A673 (cell line): ENCODE data around the gene TRIP10. TPM values are rescaled to one million over a fixed set of nuclear protein-coding genes. Genes with fewer than 3 reads are reported as not detected.
A peak's percentile ranks its signal among the peaks of the same experiment; 100 is the strongest.
"Not testable (repeated sequence)": the region's sequence is repeated elsewhere in the genome, so short reads cannot be mapped to it uniquely, and the experiment has no call there.

ENCODE experiments used
- BruUV-seq: library from RNA; stranded (reverse); fragments of 400-500 nt; replicated peaks from 2 replicates; lab custom pipeline; 2021; lab: Mats Ljungman, UMichigan
- CTCF ChIA-PET: fragments of 300-600 bp; sonication (Branson Sonifier 250); formaldehyde crosslinking; loops from one replicate; lab custom pipeline; 2022; ENCODE audit warnings: antibody characterized with exemption; lab: Charles Lee
- POLR2A ChIA-PET: fragments of 300-600 bp; sonication (Branson Sonifier 250); formaldehyde crosslinking; loops from one replicate; lab custom pipeline; 2022; ENCODE audit warnings: antibody characterized with exemption; ENCODE audit not compliant: low non-redundant PET; lab: Charles Lee
- DNase-seq: peaks from one replicate; pipeline ENCODE4 v3.0.0-alpha.2; 2015; ENCODE audit warnings: low spot score
- H3K27ac ChIP-seq: fragments of 200-600 bp; sonication (generic); 2 replicates; pipeline ENCODE4 v1.5.1; 2016; ENCODE audit warnings: mixed run types, low read depth, mild to moderate bottlenecking, mixed read lengths, antibody characterized with exemption, low read length; ENCODE audit not compliant: poor library complexity, severe bottlenecking
- H3K27me3 ChIP-seq: fragments of 200-600 bp; sonication (generic); replicated peaks from 2 replicates; pipeline ENCODE4 v1.6.1; 2017; ENCODE audit warnings: mixed run types, low read depth, mild to moderate bottlenecking, mixed read lengths, antibody characterized with exemption, low read length; ENCODE audit not compliant: insufficient read depth, poor library complexity
- H3K36me3 ChIP-seq: fragments of 200-600 bp; sonication (generic); 2 replicates; pipeline ENCODE4 v1.6.1; 2016; ENCODE audit warnings: mixed run types, mild to moderate bottlenecking, mixed read lengths, antibody characterized with exemption, low read length; ENCODE audit not compliant: insufficient read depth, poor library complexity, severe bottlenecking
- H3K4me1 ChIP-seq: fragments of 200-600 bp; sonication (generic); 2 replicates; pipeline ENCODE4 v1.6.1; 2017; ENCODE audit warnings: mixed run types, mild to moderate bottlenecking, mixed read lengths, antibody characterized with exemption, low read length; ENCODE audit not compliant: insufficient read depth, poor library complexity, severe bottlenecking
- H3K4me3 ChIP-seq: fragments of 200-600 bp; sonication (generic); 2 replicates; pipeline ENCODE4 v1.5.1; 2016; ENCODE audit warnings: low read depth, mixed run types, mild to moderate bottlenecking, mixed read lengths, low read length; ENCODE audit not compliant: poor library complexity, severe bottlenecking
- H3K9me3 ChIP-seq: fragments of 200-600 bp; sonication (generic); 2 replicates; pipeline ENCODE4 v1.6.1; 2016; ENCODE audit warnings: mixed run types, low read depth, mild to moderate bottlenecking, mixed read lengths, antibody characterized with exemption, low read length; ENCODE audit not compliant: poor library complexity, severe bottlenecking
- EZH2 ChIP-seq: fragments of 200-600 bp; sonication (generic); IDR thresholded peaks from 2 replicates; pipeline ENCODE4 v1.6.1; 2017; ENCODE audit warnings: borderline replicate concordance, low read depth, mild to moderate bottlenecking, mixed read lengths, antibody characterized with exemption, low read length; ENCODE audit not compliant: poor library complexity, severe bottlenecking
- intact Hi-C: fragments of 100-400 bp; cut with micrococcal nuclease; formaldehyde crosslinking; loops from one replicate; pipeline ENCODE4 v1.10.0; 2022; ENCODE audit not compliant: unreplicated experiment
- total RNA-seq: library from RNA; stranded (reverse); gene quantifications from 2 replicates; pipeline ENCODE4 v1.2.3, GENCODE V29; 2021
- TF ChIP-seq, protein P1 (sequence below): fragments of 300-800, 200-600 bp; sonication (generic); conservative IDR thresholded peaks from 2 replicates; pipeline ENCODE4 v1.5.1; 2017; ENCODE audit warnings: low read depth, mild to moderate bottlenecking, antibody characterized with exemption, low read length, moderate library complexity, mixed read lengths

Gene TRIP10
- total RNA-seq, 1 experiment from 2014 or later, result 70.2 TPM

- Histone ChIP-seq H3K9me3 (no peaks in the 10 kb centered on the region), H3K4me1 (peaks cover 33% of the 10 kb centered on the region), H3K27me3 (no peaks in the 10 kb centered on the region), H3K4me3 (no peak overlapping the region), H3K27ac (peak overlapping the region; percentile 87), H3K36me3 (peaks cover 64% of the 10 kb centered on the region)
- ChIA-PET POLR2A (no interaction called here), CTCF (interaction anchor here (1.2 kb wide), 1 partner anchor 119 kb away, joined by 4 read pairs; no protein-coding TSS in a partner anchor)
- no TSS peak for BruUV-seq
- intact Hi-C loops, result no loop called here
- TF ChIP-seq, protein P1, sequence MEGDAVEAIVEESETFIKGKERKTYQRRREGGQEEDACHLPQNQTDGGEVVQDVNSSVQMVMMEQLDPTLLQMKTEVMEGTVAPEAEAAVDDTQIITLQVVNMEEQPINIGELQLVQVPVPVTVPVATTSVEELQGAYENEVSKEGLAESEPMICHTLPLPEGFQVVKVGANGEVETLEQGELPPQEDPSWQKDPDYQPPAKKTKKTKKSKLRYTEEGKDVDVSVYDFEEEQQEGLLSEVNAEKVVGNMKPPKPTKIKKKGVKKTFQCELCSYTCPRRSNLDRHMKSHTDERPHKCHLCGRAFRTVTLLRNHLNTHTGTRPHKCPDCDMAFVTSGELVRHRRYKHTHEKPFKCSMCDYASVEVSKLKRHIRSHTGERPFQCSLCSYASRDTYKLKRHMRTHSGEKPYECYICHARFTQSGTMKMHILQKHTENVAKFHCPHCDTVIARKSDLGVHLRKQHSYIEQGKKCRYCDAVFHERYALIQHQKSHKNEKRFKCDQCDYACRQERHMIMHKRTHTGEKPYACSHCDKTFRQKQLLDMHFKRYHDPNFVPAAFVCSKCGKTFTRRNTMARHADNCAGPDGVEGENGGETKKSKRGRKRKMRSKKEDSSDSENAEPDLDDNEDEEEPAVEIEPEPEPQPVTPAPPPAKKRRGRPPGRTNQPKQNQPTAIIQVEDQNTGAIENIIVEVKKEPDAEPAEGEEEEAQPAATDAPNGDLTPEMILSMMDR, result no peak
- TF ChIP-seq EZH2, result no peak
- peak; percentile 25 for DNase-seq
Observed at GRCh38 chr19:6743714-6744380, 4.4 kb downstream of the TRIP10 start.

GRCh38 chr19:6744381-6745301 is 5.2 kb downstream of the TRIP10 start:
- ChIA-PET CTCF (interaction anchor here (1.2 kb wide), 1 partner anchor 119 kb away, joined by 4 read pairs; no protein-coding TSS in a partner anchor), POLR2A (no interaction called here)

DNA sequence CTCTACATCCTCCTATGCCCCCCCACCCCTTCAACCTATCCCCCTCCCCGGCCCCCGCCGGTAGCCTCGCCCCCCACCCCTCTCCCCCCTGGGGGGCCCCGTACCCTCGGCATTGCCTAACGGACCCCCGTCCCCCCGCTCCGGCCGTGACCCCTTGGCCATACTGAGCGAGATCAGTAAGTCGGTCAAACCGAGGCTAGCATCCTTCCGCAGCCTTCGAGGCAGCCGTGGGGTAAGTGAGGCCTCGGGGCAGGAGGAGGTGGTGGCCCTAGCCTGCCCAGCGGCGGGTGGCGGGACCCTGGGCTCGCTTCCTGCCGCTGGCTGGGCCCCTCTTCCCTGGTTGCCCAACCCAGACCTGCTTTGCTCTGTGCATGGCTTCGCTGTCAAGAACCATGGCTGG is 6.5 kb downstream of the TRIP10 start:
- POLR2A ChIA-PET, result no interaction called here
- H3K27me3 ChIP-seq, result no peaks in the 10 kb centered on the region
- no peak for DNase-seq
- BruUV-seq, result no TSS peak
- no peak overlapping the region for H3K27ac ChIP-seq
- H3K36me3 ChIP-seq, result peaks cover 84% of the 10 kb centered on the region
- H3K9me3 ChIP-seq, result no peaks in the 10 kb centered on the region
- peaks cover 29% of the 10 kb centered on the region for H3K4me1 ChIP-seq
- no peak for TF ChIP-seq EZH2
- TF ChIP-seq, protein P1, result no peak
- CTCF ChIA-PET, result no interaction called here
- H3K4me3 ChIP-seq, result no peak overlapping the region
- intact Hi-C loops, result no loop called here

More at GRCh38 chr19:6744381-6745301, 5.2 kb downstream of the TRIP10 start:
- H3K4me1 ChIP-seq, result peaks cover 29% of the 10 kb centered on the region
- peak overlapping the region; percentile 11 for H3K4me3 ChIP-seq
- intact Hi-C loops, result no loop called here
- TF ChIP-seq EZH2, result no peak
- TF ChIP-seq, protein P1, result no peak
- no TSS peak for BruUV-seq
- no peaks in the 10 kb centered on the region for H3K27me3 ChIP-seq
- H3K27ac ChIP-seq, result peak overlapping the region; percentile 87
- peaks cover 72% of the 10 kb centered on the region for H3K36me3 ChIP-seq
- peak; percentile 86 for DNase-seq
- no peaks in the 10 kb centered on the region for H3K9me3 ChIP-seq

DNA sequence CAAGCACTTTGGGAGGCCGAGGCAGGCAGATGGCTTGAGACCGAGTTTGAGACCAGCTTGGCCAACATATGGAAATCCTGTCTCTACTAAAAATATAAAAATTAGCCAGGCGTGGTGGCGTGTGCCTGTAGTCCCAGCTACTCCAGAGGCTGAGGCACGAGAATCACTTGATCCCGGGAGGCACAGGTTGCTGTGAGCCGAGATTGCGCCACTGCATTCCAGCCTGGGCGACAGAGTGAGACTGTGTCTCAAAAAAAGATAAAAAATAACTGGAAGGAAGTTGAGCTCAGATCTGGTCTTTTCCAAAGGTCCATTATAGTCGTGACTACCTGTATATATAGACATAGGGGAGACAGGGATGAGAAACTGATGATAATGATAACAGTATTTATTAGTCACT is 9.1 kb downstream of the TRIP10 start:
- CTCF ChIA-PET, POLR2A ChIA-PET, H3K4me3 ChIP-seq, DNase-seq, H3K27me3 ChIP-seq, intact Hi-C loops, BruUV-seq, H3K9me3 ChIP-seq, H3K27ac ChIP-seq: not testable (repeated sequence)
- Histone ChIP-seq H3K36me3 (peaks cover 88% of the 10 kb centered on the region), H3K4me1 (peaks cover 24% of the 10 kb centered on the region)
